Head of caudate nucleus (tissue), 42 donors: ENCODE data around the gene GRAMD4.
"Not testable (repeated sequence)": the region's sequence is repeated elsewhere in the genome, so short reads cannot be mapped to it uniquely, and the experiment has no call there.

ENCODE experiments used
- DNase-seq, 42 donors: peaks; one replicate each; pipeline versions ENCODE4 v3.0.0 to v3.0.0-alpha.2; 2020 to 2021; ENCODE audit warnings: mixed read lengths in 7 of 42
- intact Hi-C: fragments of 100-400 bp; cut with DNase I; formaldehyde crosslinking; loops from one replicate; pipeline ENCODE4 v1.15.0; 2022

GRAMD4 gene

GRCh38 chr22:46627806-46628482 lies 7.8 kb downstream of the GRAMD4 start:
- no peak for DNase-seq
- intact Hi-C loops, result no loop called here

GRCh38 chr22:46628756-46629155 lies 8.6 kb downstream of the GRAMD4 start:
- no peak for DNase-seq
- intact Hi-C loops, result no loop called here

- intact Hi-C loops, result no loop called here
These were observed 9.1 kb downstream of the GRAMD4 start for GRCh38 chr22:46629291-46629690.

GRCh38 chr22:46631113-46631512 lies 10.9 kb downstream of the GRAMD4 start:
- intact Hi-C loops, result no loop called here
- peak in 22 of 42 donors; percentile 29 to 74 (median 49) for DNase-seq

More at GRCh38 chr22:46629291-46629690, 9.1 kb downstream of the GRAMD4 start:
- no peak for DNase-seq

- no peak for DNase-seq
- intact Hi-C loops, result no loop called here
These were observed 12.6 kb downstream of the GRAMD4 start for GRCh38 chr22:46632646-46633249.

- intact Hi-C loops, result no loop called here
These were observed 13.2 kb downstream of the GRAMD4 start for GRCh38 chr22:46633334-46633890.

GRCh38 chr22:46634011-46634699 lies 14.0 kb downstream of the GRAMD4 start:
- DNase-seq, result no peak
- intact Hi-C loops, result no loop called here

More at GRCh38 chr22:46633334-46633890, 13.2 kb downstream of the GRAMD4 start:
- DNase-seq, result no peak

GRCh38 chr22:46634973-46635685 lies 14.9 kb downstream of the GRAMD4 start:
- DNase-seq, intact Hi-C loops: not testable (repeated sequence)

- DNase-seq, result no peak
- intact Hi-C loops, result no loop called here
These were observed 15.6 kb downstream of the GRAMD4 start for GRCh38 chr22:46635756-46636155.

- intact Hi-C loops, result no loop called here
- DNase-seq, result no peak
These were observed 16.2 kb downstream of the GRAMD4 start for GRCh38 chr22:46636221-46637002.

GRCh38 chr22:46637711-46638600 lies 17.8 kb downstream of the GRAMD4 start:
- peak in 3 of 42 donors; percentile 40 to 46 (median 44) for DNase-seq
- intact Hi-C loops, result no loop called here

- intact Hi-C loops, result no loop called here
- no peak for DNase-seq
These were observed 18.6 kb downstream of the GRAMD4 start for GRCh38 chr22:46638601-46639431.

GRCh38 chr22:46639843-46640242 lies 19.7 kb downstream of the GRAMD4 start:
- intact Hi-C loops, result no loop called here
- no peak for DNase-seq

GRCh38 chr22:46640293-46641055 lies 20.3 kb downstream of the GRAMD4 start:
- intact Hi-C loops, result no loop called here
- no peak for DNase-seq

GRCh38 chr22:46641811-46642266 lies 21.7 kb downstream of the GRAMD4 start:
- DNase-seq, result no peak

More at GRCh38 chr22:46641811-46642266, 21.7 kb downstream of the GRAMD4 start:
- intact Hi-C loops, result no loop called here
